ENCODE results near the gene CTCF. TPM values are rescaled to one million over a fixed set of nuclear protein-coding genes. Genes with fewer than 3 reads are reported as not detected.
A peak's percentile ranks its signal among the peaks of the same experiment; 100 is the strongest.

CTCF gene
- total and polyA plus RNA-seq, 10 of the 15 experiments (the other 5 are each of a cell fraction or from before 2014, with no cell fraction given), result 9.1 to 55.0 (median 41.8) TPM

DNA sequence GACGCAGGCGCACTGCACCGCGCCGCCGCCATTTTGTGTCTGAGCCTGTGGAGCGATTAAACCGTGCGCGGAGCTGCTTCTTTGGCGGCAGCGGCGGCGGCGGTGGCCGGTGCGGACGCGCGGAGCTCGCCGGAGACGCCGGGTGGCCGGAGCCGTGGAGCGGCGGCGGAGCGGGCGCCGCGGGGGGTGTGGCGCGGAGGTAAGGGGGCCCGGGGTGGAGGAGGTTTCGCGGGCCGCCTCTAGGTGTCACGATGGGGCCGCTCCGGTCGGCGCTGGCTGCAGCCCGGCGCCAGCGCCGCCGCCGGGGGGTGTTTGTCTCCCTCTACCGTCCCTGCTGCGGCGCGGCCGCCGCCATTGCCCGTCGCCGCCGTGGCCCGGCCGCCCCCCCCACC, at the start of gene CTCF (continued):
- TF ChIP-seq, protein P1, sequence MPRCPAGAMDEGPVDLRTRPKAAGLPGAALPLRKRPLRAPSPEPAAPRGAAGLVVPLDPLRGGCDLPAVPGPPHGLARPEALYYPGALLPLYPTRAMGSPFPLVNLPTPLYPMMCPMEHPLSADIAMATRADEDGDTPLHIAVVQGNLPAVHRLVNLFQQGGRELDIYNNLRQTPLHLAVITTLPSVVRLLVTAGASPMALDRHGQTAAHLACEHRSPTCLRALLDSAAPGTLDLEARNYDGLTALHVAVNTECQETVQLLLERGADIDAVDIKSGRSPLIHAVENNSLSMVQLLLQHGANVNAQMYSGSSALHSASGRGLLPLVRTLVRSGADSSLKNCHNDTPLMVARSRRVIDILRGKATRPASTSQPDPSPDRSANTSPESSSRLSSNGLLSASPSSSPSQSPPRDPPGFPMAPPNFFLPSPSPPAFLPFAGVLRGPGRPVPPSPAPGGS (IDR thresholded peaks at IDR 0.05; ENCODE audit: borderline replicate concordance, insufficient read depth, low read depth, low read length, poor library complexity, severe bottlenecking), result no peak
- TF ChIP-seq, protein P2, sequence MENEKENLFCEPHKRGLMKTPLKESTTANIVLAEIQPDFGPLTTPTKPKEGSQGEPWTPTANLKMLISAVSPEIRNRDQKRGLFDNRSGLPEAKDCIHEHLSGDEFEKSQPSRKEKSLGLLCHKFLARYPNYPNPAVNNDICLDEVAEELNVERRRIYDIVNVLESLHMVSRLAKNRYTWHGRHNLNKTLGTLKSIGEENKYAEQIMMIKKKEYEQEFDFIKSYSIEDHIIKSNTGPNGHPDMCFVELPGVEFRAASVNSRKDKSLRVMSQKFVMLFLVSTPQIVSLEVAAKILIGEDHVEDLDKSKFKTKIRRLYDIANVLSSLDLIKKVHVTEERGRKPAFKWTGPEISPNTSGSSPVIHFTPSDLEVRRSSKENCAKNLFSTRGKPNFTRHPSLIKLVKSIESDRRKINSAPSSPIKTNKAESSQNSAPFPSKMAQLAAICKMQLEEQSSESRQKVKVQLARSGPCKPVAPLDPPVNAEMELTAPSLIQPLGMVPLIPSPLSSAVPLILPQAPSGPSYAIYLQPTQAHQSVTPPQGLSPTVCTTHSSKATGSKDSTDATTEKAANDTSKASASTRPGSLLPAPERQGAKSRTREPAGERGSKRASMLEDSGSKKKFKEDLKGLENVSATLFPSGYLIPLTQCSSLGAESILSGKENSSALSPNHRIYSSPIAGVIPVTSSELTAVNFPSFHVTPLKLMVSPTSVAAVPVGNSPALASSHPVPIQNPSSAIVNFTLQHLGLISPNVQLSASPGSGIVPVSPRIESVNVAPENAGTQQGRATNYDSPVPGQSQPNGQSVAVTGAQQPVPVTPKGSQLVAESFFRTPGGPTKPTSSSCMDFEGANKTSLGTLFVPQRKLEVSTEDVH (IDR thresholded peaks at IDR 0.05; ENCODE audit: low read depth, partially characterized antibody), result no peak
- no peak for TF ChIP-seq JUNB (IDR thresholded peaks at IDR 0.05)
- no peak for TF ChIP-seq PAX5 (IDR thresholded peaks at IDR 0.05; ENCODE audit: borderline replicate concordance, low read depth, low read length)
- no peak for TF ChIP-seq CBX3 (IDR thresholded peaks at IDR 0.05; ENCODE audit: borderline replicate concordance, low read depth)
- peak; percentile 95 for TF ChIP-seq YY1 (IDR thresholded peaks at IDR 0.05; ENCODE audit: low read depth, low read length)
- TF ChIP-seq, protein P3, sequence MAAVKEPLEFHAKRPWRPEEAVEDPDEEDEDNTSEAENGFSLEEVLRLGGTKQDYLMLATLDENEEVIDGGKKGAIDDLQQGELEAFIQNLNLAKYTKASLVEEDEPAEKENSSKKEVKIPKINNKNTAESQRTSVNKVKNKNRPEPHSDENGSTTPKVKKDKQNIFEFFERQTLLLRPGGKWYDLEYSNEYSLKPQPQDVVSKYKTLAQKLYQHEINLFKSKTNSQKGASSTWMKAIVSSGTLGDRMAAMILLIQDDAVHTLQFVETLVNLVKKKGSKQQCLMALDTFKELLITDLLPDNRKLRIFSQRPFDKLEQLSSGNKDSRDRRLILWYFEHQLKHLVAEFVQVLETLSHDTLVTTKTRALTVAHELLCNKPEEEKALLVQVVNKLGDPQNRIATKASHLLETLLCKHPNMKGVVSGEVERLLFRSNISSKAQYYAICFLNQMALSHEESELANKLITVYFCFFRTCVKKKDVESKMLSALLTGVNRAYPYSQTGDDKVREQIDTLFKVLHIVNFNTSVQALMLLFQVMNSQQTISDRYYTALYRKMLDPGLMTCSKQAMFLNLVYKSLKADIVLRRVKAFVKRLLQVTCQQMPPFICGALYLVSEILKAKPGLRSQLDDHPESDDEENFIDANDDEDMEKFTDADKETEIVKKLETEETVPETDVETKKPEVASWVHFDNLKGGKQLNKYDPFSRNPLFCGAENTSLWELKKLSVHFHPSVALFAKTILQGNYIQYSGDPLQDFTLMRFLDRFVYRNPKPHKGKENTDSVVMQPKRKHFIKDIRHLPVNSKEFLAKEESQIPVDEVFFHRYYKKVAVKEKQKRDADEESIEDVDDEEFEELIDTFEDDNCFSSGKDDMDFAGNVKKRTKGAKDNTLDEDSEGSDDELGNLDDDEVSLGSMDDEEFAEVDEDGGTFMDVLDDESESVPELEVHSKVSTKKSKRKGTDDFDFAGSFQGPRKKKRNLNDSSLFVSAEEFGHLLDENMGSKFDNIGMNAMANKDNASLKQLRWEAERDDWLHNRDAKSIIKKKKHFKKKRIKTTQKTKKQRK (IDR thresholded peaks at IDR 0.05; ENCODE audit: low read depth, low read length), result no peak
- TF ChIP-seq, protein P4, sequence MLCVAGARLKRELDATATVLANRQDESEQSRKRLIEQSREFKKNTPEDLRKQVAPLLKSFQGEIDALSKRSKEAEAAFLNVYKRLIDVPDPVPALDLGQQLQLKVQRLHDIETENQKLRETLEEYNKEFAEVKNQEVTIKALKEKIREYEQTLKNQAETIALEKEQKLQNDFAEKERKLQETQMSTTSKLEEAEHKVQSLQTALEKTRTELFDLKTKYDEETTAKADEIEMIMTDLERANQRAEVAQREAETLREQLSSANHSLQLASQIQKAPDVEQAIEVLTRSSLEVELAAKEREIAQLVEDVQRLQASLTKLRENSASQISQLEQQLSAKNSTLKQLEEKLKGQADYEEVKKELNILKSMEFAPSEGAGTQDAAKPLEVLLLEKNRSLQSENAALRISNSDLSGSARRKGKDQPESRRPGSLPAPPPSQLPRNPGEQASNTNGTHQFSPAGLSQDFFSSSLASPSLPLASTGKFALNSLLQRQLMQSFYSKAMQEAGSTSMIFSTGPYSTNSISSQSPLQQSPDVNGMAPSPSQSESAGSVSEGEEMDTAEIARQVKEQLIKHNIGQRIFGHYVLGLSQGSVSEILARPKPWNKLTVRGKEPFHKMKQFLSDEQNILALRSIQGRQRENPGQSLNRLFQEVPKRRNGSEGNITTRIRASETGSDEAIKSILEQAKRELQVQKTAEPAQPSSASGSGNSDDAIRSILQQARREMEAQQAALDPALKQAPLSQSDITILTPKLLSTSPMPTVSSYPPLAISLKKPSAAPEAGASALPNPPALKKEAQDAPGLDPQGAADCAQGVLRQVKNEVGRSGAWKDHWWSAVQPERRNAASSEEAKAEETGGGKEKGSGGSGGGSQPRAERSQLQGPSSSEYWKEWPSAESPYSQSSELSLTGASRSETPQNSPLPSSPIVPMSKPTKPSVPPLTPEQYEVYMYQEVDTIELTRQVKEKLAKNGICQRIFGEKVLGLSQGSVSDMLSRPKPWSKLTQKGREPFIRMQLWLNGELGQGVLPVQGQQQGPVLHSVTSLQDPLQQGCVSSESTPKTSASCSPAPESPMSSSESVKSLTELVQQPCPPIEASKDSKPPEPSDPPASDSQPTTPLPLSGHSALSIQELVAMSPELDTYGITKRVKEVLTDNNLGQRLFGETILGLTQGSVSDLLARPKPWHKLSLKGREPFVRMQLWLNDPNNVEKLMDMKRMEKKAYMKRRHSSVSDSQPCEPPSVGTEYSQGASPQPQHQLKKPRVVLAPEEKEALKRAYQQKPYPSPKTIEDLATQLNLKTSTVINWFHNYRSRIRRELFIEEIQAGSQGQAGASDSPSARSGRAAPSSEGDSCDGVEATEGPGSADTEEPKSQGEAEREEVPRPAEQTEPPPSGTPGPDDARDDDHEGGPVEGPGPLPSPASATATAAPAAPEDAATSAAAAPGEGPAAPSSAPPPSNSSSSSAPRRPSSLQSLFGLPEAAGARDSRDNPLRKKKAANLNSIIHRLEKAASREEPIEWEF (IDR thresholded peaks at IDR 0.05; ENCODE audit: insufficient replicate concordance, low read depth, low read length), result no peak
- TF ChIP-seq RBBP5 (conservative IDR thresholded peaks at IDR 0.05), result no peak
- TF ChIP-seq FOXK2 (IDR thresholded peaks at IDR 0.05), result no peak
- TF ChIP-seq, protein P5, sequence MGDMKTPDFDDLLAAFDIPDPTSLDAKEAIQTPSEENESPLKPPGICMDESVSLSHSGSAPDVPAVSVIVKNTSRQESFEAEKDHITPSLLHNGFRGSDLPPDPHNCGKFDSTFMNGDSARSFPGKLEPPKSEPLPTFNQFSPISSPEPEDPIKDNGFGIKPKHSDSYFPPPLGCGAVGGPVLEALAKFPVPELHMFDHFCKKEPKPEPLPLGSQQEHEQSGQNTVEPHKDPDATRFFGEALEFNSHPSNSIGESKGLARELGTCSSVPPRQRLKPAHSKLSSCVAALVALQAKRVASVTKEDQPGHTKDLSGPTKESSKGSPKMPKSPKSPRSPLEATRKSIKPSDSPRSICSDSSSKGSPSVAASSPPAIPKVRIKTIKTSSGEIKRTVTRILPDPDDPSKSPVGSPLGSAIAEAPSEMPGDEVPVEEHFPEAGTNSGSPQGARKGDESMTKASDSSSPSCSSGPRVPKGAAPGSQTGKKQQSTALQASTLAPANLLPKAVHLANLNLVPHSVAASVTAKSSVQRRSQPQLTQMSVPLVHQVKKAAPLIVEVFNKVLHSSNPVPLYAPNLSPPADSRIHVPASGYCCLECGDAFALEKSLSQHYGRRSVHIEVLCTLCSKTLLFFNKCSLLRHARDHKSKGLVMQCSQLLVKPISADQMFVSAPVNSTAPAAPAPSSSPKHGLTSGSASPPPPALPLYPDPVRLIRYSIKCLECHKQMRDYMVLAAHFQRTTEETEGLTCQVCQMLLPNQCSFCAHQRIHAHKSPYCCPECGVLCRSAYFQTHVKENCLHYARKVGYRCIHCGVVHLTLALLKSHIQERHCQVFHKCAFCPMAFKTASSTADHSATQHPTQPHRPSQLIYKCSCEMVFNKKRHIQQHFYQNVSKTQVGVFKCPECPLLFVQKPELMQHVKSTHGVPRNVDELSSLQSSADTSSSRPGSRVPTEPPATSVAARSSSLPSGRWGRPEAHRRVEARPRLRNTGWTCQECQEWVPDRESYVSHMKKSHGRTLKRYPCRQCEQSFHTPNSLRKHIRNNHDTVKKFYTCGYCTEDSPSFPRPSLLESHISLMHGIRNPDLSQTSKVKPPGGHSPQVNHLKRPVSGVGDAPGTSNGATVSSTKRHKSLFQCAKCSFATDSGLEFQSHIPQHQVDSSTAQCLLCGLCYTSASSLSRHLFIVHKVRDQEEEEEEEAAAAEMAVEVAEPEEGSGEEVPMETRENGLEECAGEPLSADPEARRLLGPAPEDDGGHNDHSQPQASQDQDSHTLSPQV (IDR thresholded peaks at IDR 0.05), result peak; percentile 51; the same call in 1 of the 2 replicates
- TF ChIP-seq JUND (IDR thresholded peaks at IDR 0.05; ENCODE audit: low read depth, low read length), result no peak
- no peak for TF ChIP-seq POU2F2 (IDR thresholded peaks at IDR 0.05; ENCODE audit: borderline replicate concordance, low read depth, low read length)
